Pancreas (tissue), 10 donors: ENCODE data around the gene PLGLB1. TPM values are rescaled to one million over a fixed set of nuclear protein-coding genes. Genes with fewer than 3 reads are reported as not detected.
A peak's percentile ranks its signal among the peaks of the same experiment; 100 is the strongest.
"Not testable (repeated sequence)": the region's sequence is repeated elsewhere in the genome, so short reads cannot be mapped to it uniquely, and the experiment has no call there.

Experiments used
- ATAC-seq, 4 donors: fragments of 200-7000 bp; cut with Tn5 transposase; one replicate each; pipeline versions ENCODE4 v1.8.0 to v1.9.1; 2020; ENCODE audit warnings: mild to moderate bottlenecking in 4 of 4, moderate library complexity in 4 of 4
- DNase-seq, 6 donors: peaks; one replicate each; pipeline ENCODE4 v3.0.0-alpha.2; 2020
- FAIRE-seq: peaks from 2 replicates; lab custom pipeline; 2012; peaks lifted over from hg19 to GRCh38; lab: Jason Lieb, UNC
- H3K27ac ChIP-seq, 4 donors: fragments of 200-600 bp; sonication (generic); 1 replicate in 3 of 4; 2 replicates in 1 of 4; pipeline versions ENCODE4 v1.5.0 to v1.8.0; 2020
- H3K27me3 ChIP-seq, 4 donors: fragments of 200-600 bp; one replicate each; pipeline ENCODE4 v1.8.0; 2021
- H3K36me3 ChIP-seq, 3 donors: fragments of 200-600 bp; sonication (generic) in 1 of 3; one replicate each; pipeline versions ENCODE4 v1.5.0 to v1.8.0; 2020 to 2021
- H3K4me1 ChIP-seq, 3 donors: fragments of 200-600 bp; one replicate each; pipeline ENCODE4 v1.8.0; 2021
- H3K4me3 ChIP-seq, 4 donors: fragments of 200-600 bp; sonication (generic) in 2 of 4; one replicate each; pipeline versions ENCODE4 v1.5.0 to v1.8.0; 2020 to 2021
- H3K9me3 ChIP-seq, 4 donors: fragments of 200-600 bp; one replicate each; pipeline ENCODE4 v1.8.0; 2021
- WGBS, 2 donors: extraction: QIAGEN DNeasy Blood & Tissue Kit; methylation state at CpG; one replicate each; pipeline ENCODE4 v1.1.7; 2013; 5-methylcytosine and 5-hydroxymethylcytosine counted together
- intact Hi-C, 3 donors: fragments of 100-400 bp; cut with DNase I; formaldehyde crosslinking; loops; one replicate each; pipeline versions ENCODE4 v1.11.1 to v1.14.2; 2022
- polyA plus RNA-seq, 2 donors: library from polyadenylated mRNA; stranded (reverse); fragments of 200-250 nt; gene quantifications; one replicate each; pipeline ENCODE4 v1.2.3, GENCODE V29; 2013
- total RNA-seq, 6 donors: library from RNA; stranded (reverse); fragmentation: NEBNext Ultra II Directional in 4 of 6; extraction: Animal tissue kit (Norgen Biotek cat#: 25700) in 4 of 6; gene quantifications; one replicate each; pipeline versions ENCODE4 v1.2.1 to v1.2.4, GENCODE V29; 2021 to 2023
- donor health status: healthy with polysubstance abuse.
- donor health status: DM: no; HTN: no; CAD: no; lungs with moderate emphysema.
- donor health status: DM: no; HTN: no; CAD: no.
- donor health status: control.
- donor health status: control.
- donor health status: Bipolar disorder and iron deficiency.
- donor health status: DM: yes; HTN: yes; CAD: no.
- donor health status: DM: no; HTN: no; CAD: no.
- donor health status: DM: no; HTN: no; CAD: no.
- donor health status: DM: yes; HTN: yes; CAD: no.

Gene PLGLB1
- total and polyA plus RNA-seq, 8 donors, result 0.38 to 7.4 (median 1.3) TPM

- WGBS, 2 donors, result 55 to 72% methylated on average over 2 to 3 of the region's 6 CpGs
- H3K4me3 ChIP-seq, H3K9me3 ChIP-seq, H3K36me3 ChIP-seq, H3K27me3 ChIP-seq, FAIRE-seq, H3K27ac ChIP-seq, H3K4me1 ChIP-seq, intact Hi-C loops, DNase-seq: not testable (repeated sequence)
- ATAC-seq, result peak in 3 of 4 donors; percentile 27 to 46 (median 38)
Observed at GRCh38 chr2:87025927-87026326, 4.3 kb upstream of the PLGLB1 start.

DNA sequence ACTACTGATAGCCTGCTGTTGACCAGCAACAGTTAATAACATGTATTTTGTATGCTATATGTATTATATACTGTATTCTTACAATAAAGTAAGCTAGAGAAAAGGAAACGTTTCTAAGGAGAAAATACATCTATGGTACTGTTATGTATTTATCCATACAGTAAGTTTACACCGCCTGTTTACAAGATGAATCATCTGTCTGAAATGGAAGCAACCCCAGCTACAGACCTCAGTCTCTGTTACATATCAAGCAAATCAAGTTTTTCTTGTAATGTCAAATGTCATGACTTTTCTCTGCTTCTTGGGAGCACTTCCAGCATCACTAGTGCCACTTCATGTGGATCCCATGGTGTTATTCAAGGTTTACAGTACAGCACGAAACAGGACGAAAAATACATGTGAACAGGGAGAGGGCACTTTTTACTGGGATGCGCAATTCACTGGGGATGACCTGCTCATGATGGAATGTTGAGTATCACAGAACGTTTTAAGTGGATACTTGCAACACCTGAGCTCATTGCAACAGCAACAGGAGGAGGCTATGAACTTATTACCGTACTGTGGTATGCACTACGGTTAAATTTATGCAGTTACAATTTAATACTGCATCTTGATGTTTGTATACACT is 2.5 kb upstream of the PLGLB1 start:
- intact Hi-C loops, ATAC-seq, H3K4me1 ChIP-seq, H3K27ac ChIP-seq, H3K4me3 ChIP-seq, H3K9me3 ChIP-seq, FAIRE-seq, DNase-seq, H3K27me3 ChIP-seq, H3K36me3 ChIP-seq: not testable (repeated sequence)
- 81 to 97% methylated on average over 3 to 4 of the region's 8 CpGs for WGBS, 2 donors

GRCh38 chr2:87021043-87021442 is 601 bp downstream of the PLGLB1 start:
- intact Hi-C loops, DNase-seq, H3K27ac ChIP-seq, H3K4me3 ChIP-seq, FAIRE-seq, H3K4me1 ChIP-seq, H3K36me3 ChIP-seq, ATAC-seq, H3K27me3 ChIP-seq, H3K9me3 ChIP-seq: not testable (repeated sequence)
- WGBS, 2 donors, result no CpG with 5 or more reads among the region's 8 CpGs

DNA sequence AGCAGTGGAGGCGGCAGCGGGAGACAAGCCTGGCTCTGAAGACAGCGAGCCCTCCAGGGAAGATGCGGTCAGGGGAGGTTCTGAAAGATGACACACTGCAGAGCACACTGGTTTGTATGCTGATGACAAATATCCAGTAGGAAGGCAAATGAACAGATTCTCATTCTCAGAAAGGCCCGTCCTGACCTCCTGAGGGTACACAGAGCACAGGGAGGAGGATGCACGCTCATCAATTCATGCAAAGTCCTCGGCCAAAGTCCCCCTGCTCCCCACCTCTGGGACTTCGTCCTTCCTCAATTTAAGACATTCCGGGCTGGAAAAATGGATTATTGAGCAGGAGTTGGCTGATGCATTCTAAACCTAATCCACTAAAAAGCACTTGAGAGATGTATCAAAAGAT is 2.6 kb downstream of the PLGLB1 start:
- H3K4me1 ChIP-seq, H3K9me3 ChIP-seq, H3K27ac ChIP-seq, ATAC-seq, H3K4me3 ChIP-seq, FAIRE-seq, H3K36me3 ChIP-seq, intact Hi-C loops, DNase-seq, H3K27me3 ChIP-seq: not testable (repeated sequence)
- 88 to 91% methylated on average over 5 of the region's 9 CpGs for WGBS, 2 donors

DNA sequence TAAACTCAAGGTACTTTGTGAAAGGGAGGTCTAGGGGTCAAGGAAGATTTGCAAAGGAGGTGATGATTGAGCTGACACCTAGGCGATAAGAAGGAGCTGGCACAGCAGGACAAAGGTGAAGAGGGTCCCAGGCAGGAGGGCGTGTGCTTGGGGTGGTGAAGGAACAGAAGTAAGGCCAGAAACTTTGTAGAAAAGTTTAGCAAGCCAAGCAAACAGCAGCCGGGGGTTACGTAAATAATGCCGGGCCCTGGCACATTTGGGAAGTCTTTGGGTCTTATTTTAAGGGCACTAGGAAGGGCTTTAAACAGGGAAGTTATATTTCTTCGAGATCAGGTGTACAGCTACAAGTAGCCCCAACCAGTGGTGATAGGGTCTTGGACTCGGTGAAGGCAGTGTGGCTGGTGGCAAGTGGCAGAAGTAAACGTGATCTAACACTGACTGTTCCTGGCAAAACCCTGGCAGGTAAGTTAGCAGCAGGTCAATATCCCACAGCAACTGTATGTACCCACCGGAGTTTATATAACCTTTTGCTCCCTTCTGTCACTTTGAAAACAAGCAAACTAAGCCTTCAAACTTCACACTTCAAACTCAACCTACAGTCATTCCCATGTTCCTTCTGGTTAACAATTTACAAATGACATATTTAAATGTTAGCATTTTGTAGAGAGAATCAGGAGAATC is 7.0 kb downstream of the PLGLB1 start:
- FAIRE-seq, intact Hi-C loops: not testable (repeated sequence)

DNA sequence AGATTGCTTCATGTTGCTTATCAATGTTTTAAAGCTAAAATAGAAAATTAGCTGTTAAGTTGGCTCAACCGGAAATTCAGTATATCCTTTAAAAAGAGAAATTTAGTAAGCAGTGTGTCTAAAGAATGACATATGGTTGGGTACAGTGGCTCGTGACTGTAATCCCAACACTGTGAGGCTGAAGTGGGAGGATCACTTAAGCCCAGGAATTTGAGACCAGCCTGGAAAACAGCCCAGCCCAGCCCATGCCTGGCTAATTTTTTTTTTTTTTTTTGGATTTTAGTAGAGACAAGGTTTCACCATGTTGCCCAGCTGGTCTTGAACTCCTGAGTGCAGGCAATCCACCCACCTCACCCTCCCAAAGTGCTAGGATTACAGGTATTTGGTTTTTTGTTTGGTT is 17.2 kb downstream of the PLGLB1 start:
- FAIRE-seq, DNase-seq, intact Hi-C loops, H3K4me1 ChIP-seq, H3K36me3 ChIP-seq, H3K9me3 ChIP-seq, H3K27me3 ChIP-seq, H3K4me3 ChIP-seq, H3K27ac ChIP-seq: not testable (repeated sequence)
- ATAC-seq, result peak in 1 of 4 donors; percentile 30
- WGBS, 2 donors, result no CpG with 5 or more reads among the region's 2 CpGs

More for the DNA sequence above, 7.0 kb downstream of the PLGLB1 start:
- H3K9me3 ChIP-seq, H3K4me3 ChIP-seq, H3K27ac ChIP-seq, H3K4me1 ChIP-seq, H3K36me3 ChIP-seq, H3K27me3 ChIP-seq: not testable (repeated sequence)
- DNase-seq (peak in 3 of 6 donors; percentile 29 to 58 (median 52)), ATAC-seq (peak; percentile 97 to 99 (median 98))
- 0 to 13% methylated on average over 2 of the region's 9 CpGs for WGBS, 2 donors

Other genes with a start within 250 kb of the PLGLB1 start
- 1 to 10 TPM in 4 of 6 donors, under 1 TPM in 2; 0.39 to 2.0 (median 1.1) TPM for gene CD8A, start 230.9 kb downstream of the PLGLB1 start, total RNA-seq
- gene CD8A, start 230.9 kb downstream of the PLGLB1 start, polyA plus RNA-seq, result 1 to 10 TPM; 1.2 to 1.4 TPM
- gene CD8B, start 160.0 kb downstream of the PLGLB1 start, total RNA-seq, result under 1 TPM in 5 of 6 donors, not detected in 1; 0.23 to 0.92 (median 0.67) TPM
- gene CD8B, start 160.0 kb downstream of the PLGLB1 start, polyA plus RNA-seq, result under 1 TPM; 0.46 to 0.77 TPM
- gene RGPD1, start 79.7 kb downstream of the PLGLB1 start, total RNA-seq, result 1 to 10 TPM in 1 of 6 donors, under 1 TPM in 3, not detected in 2; 0.22 to 3.7 (median 0.52) TPM
- gene RGPD1, start 79.7 kb downstream of the PLGLB1 start, polyA plus RNA-seq, result 1 to 10 TPM in 1 of 2 donors, under 1 TPM in 1; 0.53 to 6.4 TPM